GM19043 (cell line): ENCODE results near the gene ELMO2.
A peak's percentile ranks its signal among the peaks of the same experiment; 100 is the strongest.

Experiments used
- ATAC-seq: cut with Tn5 transposase; IDR thresholded peaks from one replicate; pipeline ENCODE4 v1.9.1; 2021; ENCODE audit warnings: low read depth; ENCODE audit not compliant: unreplicated experiment

Gene ELMO2, protein sequence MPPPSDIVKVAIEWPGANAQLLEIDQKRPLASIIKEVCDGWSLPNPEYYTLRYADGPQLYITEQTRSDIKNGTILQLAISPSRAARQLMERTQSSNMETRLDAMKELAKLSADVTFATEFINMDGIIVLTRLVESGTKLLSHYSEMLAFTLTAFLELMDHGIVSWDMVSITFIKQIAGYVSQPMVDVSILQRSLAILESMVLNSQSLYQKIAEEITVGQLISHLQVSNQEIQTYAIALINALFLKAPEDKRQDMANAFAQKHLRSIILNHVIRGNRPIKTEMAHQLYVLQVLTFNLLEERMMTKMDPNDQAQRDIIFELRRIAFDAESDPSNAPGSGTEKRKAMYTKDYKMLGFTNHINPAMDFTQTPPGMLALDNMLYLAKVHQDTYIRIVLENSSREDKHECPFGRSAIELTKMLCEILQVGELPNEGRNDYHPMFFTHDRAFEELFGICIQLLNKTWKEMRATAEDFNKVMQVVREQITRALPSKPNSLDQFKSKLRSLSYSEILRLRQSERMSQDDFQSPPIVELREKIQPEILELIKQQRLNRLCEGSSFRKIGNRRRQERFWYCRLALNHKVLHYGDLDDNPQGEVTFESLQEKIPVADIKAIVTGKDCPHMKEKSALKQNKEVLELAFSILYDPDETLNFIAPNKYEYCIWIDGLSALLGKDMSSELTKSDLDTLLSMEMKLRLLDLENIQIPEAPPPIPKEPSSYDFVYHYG

GRCh38 chr20:46406200-46406985, at the start of gene ELMO2:
Gene ELMO2, minus strand, starts transcription at chr20:46406615. Its CDS starts 12,133 bp downstream, at chr20:46394482.
- peak; percentile 77 for ATAC-seq

DNA sequence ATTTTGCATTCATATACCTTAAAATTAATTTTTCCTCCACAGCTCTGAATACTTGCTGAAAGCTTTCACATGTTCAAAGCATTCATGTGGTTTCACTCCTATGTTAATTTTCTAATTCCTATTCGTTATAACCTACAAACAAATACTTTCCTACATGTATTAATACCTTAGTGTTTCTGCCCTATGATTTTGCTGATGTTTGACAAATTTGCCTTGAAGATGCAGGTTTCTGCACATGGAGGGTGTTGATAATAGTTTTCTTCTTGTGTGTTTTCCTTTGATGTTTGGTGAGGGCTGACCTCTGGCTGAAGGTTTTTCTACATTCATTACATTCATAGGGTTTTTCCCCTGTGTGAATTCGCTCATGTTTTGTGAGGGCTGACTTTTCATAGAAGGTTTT, 49.3 kb upstream of the ELMO2 start:
- no peak for ATAC-seq

DNA sequence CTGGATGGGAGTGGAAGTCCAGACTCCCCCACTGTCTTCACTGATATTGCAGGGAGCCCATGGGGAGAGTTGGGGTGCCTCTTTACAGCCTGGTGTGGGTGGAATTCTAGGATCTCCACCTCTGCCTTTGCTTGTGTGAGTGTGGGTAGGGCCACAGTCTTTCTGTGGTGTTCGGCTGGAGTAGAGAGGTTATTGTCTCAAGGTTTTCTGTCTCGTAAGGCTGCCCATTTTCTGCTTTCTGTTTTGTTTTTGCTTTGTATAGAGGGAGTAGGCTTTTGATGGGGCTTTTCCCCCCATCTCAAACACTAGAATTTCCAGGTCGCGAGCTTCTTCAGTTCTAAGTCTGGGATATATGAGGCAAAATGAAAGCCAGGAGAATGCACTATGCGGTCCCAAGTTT, 40.4 kb upstream of the ELMO2 start:
- no peak for ATAC-seq

DNA sequence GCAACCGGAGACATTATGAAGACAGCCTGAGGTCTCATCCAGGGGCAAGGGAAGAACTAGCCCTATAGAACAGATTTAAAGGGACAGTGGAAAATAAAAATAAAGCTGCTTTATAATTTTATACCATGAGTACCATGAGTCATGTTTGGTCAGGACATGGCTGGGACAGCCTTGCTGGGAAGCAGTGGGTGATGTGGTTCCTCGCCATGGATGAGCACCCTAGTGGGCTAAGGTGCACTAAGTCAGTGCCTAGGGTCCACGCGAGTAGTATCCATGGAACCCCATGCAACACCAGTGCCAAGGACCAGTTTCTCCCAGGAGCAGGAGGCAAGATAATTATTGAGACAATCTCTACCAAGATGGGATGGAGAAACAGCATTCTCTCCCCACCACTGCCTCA, 33.4 kb upstream of the ELMO2 start:
- no peak for ATAC-seq

GRCh38 chr20:46438156-46438750, 31.8 kb upstream of the ELMO2 start:
- ATAC-seq: no peak

DNA sequence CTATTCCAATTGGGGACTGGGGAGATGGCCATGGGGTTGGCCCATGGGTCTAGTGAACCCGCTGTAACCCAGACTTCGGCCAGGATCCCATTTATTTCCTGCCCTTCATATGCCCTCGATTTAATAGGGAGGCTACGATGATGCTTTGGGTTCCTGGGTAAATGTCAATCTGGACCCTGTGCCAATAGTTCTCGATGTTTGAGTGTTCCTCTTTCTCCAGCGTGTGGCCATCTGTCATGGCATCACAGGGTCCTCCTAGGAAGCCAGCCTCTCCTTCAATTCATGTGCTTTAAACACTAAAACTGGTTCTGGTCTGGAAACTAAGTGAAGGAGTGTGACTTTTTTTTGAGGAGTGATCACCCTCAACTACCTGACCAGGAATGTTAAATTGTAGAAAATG, 28.7 kb upstream of the ELMO2 start:
- ATAC-seq: no peak

DNA sequence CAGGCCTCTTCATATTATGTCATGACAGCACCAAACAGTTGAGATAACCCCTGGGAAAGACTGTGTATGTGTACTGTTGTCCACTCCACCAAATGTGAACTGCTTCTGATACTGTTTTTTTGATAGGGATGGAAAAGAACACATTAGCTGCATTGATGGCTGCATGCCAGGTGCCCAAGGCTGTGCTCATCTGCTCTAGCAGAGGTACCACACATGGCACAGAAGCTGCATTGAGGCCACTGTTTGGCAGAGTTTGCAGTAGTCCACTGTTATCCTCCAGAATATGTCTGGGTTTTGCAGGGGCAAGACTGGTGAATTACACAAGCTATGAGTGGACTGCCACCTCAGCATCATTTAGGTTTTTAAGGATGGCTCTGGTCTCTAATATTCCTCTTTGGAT, 28.2 kb upstream of the ELMO2 start:
- ATAC-seq: no peak

DNA sequence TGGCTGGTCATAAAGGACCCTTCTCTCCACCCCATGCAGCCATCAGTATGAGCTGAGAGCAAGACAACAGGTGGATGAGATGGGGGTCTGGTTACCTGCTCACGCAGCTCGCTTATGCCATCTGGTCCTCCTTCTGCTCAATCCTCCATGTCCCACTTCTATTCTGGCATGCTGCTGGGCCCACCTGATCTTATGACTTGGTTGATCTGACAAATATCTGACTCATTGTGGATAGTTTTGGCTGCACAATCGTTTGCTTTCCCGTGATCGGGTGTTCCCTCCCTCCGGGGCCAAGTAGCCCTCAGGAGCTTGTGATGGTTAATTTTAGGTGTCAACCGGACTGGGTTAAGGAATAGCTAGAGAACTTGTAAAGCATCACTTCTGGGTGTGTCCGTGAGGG, 26.6 kb upstream of the ELMO2 start:
- ATAC-seq: no peak

- ATAC-seq: no peak
These were observed 24.7 kb upstream of the ELMO2 start for GRCh38 chr20:46430921-46431712.

GRCh38 chr20:46427384-46427783, 21.0 kb upstream of the ELMO2 start:
- ATAC-seq: no peak

DNA sequence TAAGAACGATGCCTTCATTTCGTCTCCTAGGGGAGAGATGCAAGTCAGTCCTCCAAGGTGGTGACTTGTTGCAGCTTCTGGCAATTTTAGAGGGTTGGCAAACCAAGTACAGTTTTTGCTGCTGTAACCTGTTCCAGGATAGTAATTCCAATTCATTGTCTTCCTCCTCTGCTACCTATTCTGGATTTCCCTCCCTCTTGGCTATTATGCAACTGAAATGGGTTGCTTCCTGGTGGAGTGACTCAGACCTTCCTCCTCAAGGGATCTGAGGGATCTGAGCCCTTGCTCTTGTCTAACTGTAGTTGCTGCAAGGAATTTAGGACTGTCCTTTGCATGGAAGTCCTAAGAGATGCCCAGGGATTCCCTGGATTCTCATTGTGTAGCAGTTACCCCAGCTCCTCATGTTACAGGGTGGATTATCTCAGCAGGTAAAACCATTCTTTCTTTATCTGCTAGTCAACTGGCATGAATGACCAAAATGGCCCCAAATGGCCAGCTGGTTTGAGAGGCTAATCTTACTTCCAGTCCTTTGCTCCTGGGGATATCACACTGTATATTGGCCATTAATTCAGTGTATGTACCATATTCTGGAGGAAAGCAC, 17.6 kb upstream of the ELMO2 start:
- ATAC-seq: no peak

GRCh38 chr20:46423342-46423741, 16.9 kb upstream of the ELMO2 start:
- no peak for ATAC-seq

DNA sequence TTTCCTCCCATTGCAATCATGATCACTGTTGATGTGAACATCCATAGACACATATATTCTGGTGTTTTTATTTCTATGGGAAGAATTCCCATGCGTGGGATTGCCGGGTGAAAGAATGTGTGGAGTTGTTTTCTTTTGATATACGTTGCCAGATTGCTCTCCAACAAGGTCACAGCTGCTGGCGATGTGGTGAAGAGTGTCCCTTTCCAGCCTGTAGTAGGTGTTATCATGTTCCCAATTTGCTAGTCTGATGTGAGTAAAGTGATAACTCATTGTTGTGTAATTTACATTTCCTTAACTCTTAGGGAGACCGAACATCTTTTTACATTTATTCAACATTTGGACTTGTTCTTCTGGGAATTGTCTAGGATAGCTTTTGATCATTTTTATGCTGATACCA, 14.5 kb upstream of the ELMO2 start:
- ATAC-seq: no peak

DNA sequence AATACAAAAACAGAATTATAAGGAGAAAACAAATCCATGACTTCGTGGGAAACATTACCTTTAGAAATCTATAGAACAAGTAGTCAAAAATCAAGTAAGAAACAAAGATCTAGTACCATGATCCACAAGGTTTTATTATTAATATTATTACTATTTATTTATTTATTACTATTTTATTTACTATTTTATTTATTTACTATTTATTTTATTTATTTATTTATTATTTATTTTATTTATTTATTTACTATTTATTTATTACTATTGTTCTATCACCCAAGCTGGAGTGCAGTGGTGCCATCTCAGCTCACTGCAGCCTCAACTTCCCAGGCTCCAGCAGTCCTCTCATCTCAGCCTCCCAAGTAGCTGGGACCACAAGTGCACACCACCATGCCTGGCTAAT, 13.5 kb upstream of the ELMO2 start:
- no peak for ATAC-seq

- no peak for ATAC-seq
These were observed 10.4 kb upstream of the ELMO2 start for GRCh38 chr20:46416839-46417238.

DNA sequence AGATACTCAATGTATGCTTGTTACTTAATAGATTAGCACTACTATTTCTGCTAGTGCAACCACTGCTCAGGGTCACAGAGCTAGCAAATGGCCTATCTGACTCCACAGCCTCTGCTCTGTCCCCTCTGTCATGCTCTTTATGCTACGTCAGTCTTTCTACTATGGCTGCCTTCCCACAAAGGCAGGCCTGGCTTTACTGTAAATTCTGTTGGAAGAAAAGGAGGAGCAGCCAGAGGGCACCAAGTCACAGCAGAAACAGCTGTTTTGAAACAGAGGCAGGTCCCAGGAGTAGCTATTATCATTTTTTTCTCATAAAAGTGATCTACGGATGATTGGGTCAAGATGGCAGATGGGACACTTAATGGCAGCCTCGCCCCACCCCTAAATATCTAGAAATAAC, 10.0 kb upstream of the ELMO2 start:
- no peak for ATAC-seq

DNA sequence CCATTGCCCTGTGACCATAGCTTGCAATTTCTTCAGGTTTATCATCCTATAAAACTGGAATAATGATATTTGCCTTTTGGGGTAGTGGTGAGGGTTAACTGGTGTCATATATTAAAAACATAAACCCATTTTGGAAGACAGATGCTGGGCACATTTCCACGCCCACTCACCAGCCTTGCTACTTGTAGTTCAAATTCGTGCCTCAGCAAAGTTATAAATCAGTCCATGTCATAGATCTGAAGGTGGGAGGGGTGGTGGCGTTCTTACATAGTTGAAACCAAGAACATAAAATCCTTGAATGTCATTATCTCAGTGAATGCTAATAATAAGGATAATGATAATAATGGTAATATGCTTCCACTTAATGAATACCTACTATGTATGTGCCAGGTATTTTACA, 9.4 kb upstream of the ELMO2 start:
- ATAC-seq: no peak

- ATAC-seq: no peak
These were observed 8.2 kb upstream of the ELMO2 start for GRCh38 chr20:46414608-46415007.

DNA sequence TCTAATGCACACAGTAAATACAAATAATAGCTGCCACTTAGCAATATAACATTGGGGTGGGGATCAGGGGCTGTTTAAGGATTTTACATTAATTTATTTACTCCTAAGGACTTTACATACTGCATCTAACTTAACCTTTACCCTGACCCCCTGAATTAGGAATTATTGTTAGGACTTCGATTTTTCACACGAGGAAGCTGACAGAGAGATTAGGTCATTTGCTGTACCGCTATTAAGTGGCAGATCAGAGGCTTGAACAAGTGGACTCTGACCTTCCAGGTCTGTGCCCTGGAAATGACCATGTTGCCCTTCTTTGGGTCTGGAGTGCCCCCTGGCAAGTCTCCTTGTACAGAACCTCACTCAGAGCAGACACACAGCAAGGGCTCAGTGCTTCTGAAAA, 5.2 kb upstream of the ELMO2 start:
- ATAC-seq: no peak

- no peak for ATAC-seq
These were observed 1.9 kb upstream of the ELMO2 start for GRCh38 chr20:46408281-46408731.
